Right lobe of liver (tissue), 4 donors: ENCODE data around the gene NFIA.

Source experiments
- CTCF ChIP-seq, 4 donors: fragments of 200-600 bp in 3 of 4; fragments of 450-650 bp in 1 of 4; IDR thresholded peaks; one replicate each; pipeline versions ENCODE4 v1.5.1 to v1.8.0; 2016 to 2022; ENCODE audit warnings: antibody characterized with exemption in 4 of 4, mild to moderate bottlenecking in 2 of 4
- POLR2A ChIP-seq: fragments of 450-650 bp; IDR thresholded peaks from one replicate; pipeline ENCODE4 v1.6.1; 2017; ENCODE audit warnings: antibody characterized with exemption, mild to moderate bottlenecking
- donor health status: DM: no; HTN: no; CAD: no.
- donor health status: DM: no; HTN: no; CAD: no.
- donor health status: DM: no; HTN: yes; CAD: no.

GRCh38 chr1:61268546-61269240 lies 186.3 kb downstream of the NFIA start:
- no peak for TF ChIP-seq CTCF (IDR thresholded peaks at IDR 0.05)
- no peak for TF ChIP-seq POLR2A
